ENCODE measurements around the gene ADORA1.

The ADORA1 gene

DNA sequence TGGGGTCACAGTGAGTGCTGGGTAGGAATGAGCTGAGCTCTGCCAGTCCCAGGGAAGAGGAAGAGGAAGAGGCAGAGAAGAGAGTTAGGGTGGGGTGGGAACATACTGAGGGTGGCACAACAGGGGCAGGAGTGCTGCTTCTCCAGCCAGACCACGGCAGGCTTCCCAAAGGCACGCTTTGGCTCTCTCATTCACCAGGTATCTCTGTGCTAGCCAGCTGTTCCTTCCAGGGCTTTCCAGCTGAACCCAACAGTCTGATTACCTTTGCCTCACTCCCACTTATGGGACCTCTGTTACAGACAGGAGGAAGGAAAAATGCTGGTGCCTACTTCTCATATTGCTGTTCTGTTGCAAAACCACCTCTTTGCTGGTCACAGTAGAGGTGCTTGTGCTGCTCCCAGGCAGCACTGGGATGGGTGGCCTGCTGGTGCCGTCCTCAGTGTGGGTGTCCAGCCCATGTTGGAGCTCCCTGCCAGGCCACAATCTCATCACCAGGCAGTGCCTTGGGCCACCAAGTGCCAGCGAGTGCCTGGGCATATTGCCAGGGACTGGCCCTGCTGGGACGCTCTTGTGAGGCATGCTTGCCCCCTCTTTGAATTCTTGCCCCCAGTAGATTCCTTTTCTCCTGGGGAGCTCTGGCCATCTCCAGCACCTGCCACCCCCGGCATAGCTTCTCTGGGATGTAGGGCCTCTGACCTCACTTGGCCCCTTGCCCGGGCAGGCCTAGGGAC is 2.1 kb downstream of the ADORA1 start:
- H3K9ac ChIP-seq (ENCODE audit: low read depth in 1 of 2, low read length in 2 of 2) = no peak overlapping the region
- H3K36me3 ChIP-seq (ENCODE audit: control insufficient read depth in 1 of 2, insufficient read depth in 2 of 2, low read length in 2 of 2) = no peaks in the 10 kb centered on the region
- no peaks in the 10 kb centered on the region for H3K9me3 ChIP-seq (ENCODE audit: control insufficient read depth in 1 of 2, low read length in 2 of 2)
- H3K4me1 ChIP-seq (ENCODE audit: control insufficient read depth in 1 of 2, insufficient read depth in 2 of 2, low read length in 2 of 2) = peaks cover 14 to 30% of the 10 kb centered on the region in 2 donors
- peaks cover 14 to 23% of the 10 kb centered on the region in 2 donors for H3K27me3 ChIP-seq (ENCODE audit: control insufficient read depth in 1 of 2, insufficient read depth in 2 of 2, low read length in 2 of 2)
- H3K27ac ChIP-seq (ENCODE audit: low read depth, low read length) = no peak overlapping the region
- no peak overlapping the region for H3K4me3 ChIP-seq (ENCODE audit: low read depth in 1 of 2, low read length in 2 of 2)

DNA sequence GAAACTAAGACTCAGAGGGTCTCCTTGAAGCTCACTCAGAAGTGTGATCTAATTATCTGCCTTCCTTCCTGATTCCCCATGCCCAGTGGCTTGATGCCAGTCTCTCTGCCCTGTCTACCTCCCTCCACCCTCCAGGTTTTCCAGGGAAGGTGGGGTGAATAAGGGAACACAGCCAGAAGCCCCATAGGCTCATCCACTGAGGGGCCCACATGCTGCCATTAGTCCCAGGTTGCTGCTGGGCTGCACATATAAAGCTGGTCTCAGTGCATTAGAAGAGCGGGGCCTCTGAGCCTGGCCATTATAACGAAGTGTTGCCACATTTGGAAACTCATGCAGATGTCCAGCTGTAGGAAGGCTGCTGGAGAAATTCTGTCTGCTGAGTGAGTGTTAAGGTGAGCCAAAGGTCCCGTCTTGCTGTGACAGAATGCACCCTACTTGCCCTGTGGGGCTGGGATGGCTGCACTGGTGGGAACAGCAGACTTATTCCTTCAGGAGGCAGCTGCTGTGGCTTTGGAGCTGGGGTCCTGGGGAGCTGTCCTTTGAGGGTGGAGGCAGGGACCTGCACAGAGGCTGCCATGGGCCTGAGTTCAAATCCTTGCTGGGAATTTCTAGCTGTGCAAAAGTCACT is 2.9 kb downstream of the ADORA1 start:
- Histone ChIP-seq H3K36me3 (ENCODE audit: control insufficient read depth in 1 of 2, insufficient read depth in 2 of 2, low read length in 2 of 2) (no peaks in the 10 kb centered on the region), H3K4me3 (ENCODE audit: low read depth in 1 of 2, low read length in 2 of 2) (no peak overlapping the region), H3K9ac (ENCODE audit: low read depth in 1 of 2, low read length in 2 of 2) (no peak overlapping the region), H3K4me1 (ENCODE audit: control insufficient read depth in 1 of 2, insufficient read depth in 2 of 2, low read length in 2 of 2) (peaks cover 14 to 30% of the 10 kb centered on the region in 2 donors), H3K9me3 (ENCODE audit: control insufficient read depth in 1 of 2, low read length in 2 of 2) (no peaks in the 10 kb centered on the region), H3K27ac (ENCODE audit: low read depth, low read length) (no peak overlapping the region), H3K27me3 (ENCODE audit: control insufficient read depth in 1 of 2, insufficient read depth in 2 of 2, low read length in 2 of 2) (peaks cover 14 to 17% of the 10 kb centered on the region in 2 donors)

DNA sequence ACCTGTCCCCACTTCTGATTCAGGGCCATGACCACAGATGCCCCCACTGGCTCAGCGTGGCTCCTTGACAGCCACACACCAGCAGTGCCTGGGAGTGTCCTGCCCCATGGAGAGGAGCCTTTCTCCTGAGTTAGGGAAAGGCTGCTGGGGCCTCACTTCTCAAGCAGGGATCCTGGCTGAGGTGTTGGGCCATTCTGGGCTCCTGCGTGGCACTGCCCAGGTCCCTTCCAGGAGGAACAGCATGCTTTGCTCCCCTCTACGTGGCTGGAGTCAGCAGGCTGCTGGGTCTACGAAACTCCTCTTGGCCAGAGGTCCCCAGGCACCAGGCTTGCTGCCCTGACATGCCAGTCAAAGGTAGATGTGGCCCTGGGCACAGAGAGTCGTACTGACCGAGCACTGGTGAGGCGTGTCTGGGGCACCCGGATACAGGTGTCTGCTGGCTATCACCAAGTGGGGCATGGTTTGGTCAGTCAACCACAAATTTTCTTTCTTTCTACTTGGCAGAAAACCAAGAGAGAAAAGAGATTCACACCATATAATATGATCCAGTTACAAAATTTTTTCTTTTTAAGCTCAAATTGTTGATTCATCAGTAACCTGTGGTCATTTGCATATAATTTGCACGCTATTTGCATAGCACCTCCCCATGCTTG is 4.1 kb downstream of the ADORA1 start:
- Histone ChIP-seq H3K9ac (ENCODE audit: low read depth in 1 of 2, low read length in 2 of 2) (no peak overlapping the region), H3K36me3 (ENCODE audit: control insufficient read depth in 1 of 2, insufficient read depth in 2 of 2, low read length in 2 of 2) (no peaks in the 10 kb centered on the region), H3K9me3 (ENCODE audit: control insufficient read depth in 1 of 2, low read length in 2 of 2) (no peaks in the 10 kb centered on the region), H3K4me1 (ENCODE audit: control insufficient read depth in 1 of 2, insufficient read depth in 2 of 2, low read length in 2 of 2) (peaks cover 11 to 23% of the 10 kb centered on the region in 2 donors), H3K27ac (ENCODE audit: low read depth, low read length) (no peak overlapping the region), H3K27me3 (ENCODE audit: control insufficient read depth in 1 of 2, insufficient read depth in 2 of 2, low read length in 2 of 2) (peaks cover 8 to 13% of the 10 kb centered on the region in 2 donors), H3K4me3 (ENCODE audit: low read depth in 1 of 2, low read length in 2 of 2) (no peak overlapping the region)

DNA sequence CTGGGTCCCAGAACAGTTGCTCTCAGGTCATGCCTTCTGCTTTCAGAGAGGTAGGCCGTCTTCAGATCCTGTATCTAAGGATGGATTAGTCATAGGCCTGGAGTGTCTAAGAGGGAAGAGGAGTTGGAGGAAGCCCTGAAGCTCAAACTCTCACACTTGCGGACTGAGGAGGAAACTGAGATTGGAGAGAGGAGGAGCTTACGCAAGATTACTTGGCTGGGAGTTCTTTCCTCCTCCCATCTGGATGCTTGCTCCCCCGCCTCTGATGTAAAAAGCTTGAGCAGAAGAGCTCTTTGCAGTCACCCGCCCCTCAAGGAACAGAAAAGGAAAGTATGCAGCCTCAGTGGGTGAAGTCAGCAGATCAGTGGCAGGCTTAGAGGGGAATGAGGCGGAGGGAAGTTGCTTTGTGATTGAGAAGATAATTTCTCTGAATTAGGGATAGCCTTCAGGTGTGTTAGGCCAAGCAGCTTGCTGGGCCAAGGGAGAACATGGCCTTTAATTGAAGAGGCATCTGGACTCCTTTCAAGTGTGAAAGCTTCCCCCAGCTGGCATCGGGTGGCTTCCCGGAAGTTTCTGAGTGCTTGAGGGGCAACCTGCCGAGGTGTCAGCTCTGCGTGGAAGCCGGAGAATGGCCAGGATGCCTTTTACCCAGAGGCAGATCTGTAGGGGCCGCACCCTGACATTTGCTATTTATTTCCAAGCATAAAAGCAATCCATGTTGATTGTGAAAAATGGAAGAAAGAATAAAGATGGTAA is 6.6 kb downstream of the ADORA1 start:
- H3K9me3 ChIP-seq (ENCODE audit: control insufficient read depth in 1 of 2, low read length in 2 of 2) = no peaks in the 10 kb centered on the region
- no peak overlapping the region for H3K4me3 ChIP-seq (ENCODE audit: low read depth in 1 of 2, low read length in 2 of 2)
- no peak overlapping the region for H3K27ac ChIP-seq (ENCODE audit: low read depth, low read length)
- H3K9ac ChIP-seq (ENCODE audit: low read depth in 1 of 2, low read length in 2 of 2) = no peak overlapping the region
- peaks cover 0 to 5% of the 10 kb centered on the region in 2 donors for H3K4me1 ChIP-seq (ENCODE audit: control insufficient read depth in 1 of 2, insufficient read depth in 2 of 2, low read length in 2 of 2)
- H3K36me3 ChIP-seq (ENCODE audit: control insufficient read depth in 1 of 2, insufficient read depth in 2 of 2, low read length in 2 of 2) = no peaks in the 10 kb centered on the region
- H3K27me3 ChIP-seq (ENCODE audit: control insufficient read depth in 1 of 2, insufficient read depth in 2 of 2, low read length in 2 of 2) = peaks cover 0 to 2% of the 10 kb centered on the region in 2 donors

- H3K36me3 ChIP-seq (ENCODE audit: control insufficient read depth in 1 of 2, insufficient read depth in 2 of 2, low read length in 2 of 2) = no peaks in the 10 kb centered on the region
- H3K4me3 ChIP-seq (ENCODE audit: low read depth in 1 of 2, low read length in 2 of 2) = no peak overlapping the region
- no peak overlapping the region for H3K9ac ChIP-seq (ENCODE audit: low read depth in 1 of 2, low read length in 2 of 2)
- no peaks in the 10 kb centered on the region for H3K9me3 ChIP-seq (ENCODE audit: control insufficient read depth in 1 of 2, low read length in 2 of 2)
- peaks cover 0 to 6% of the 10 kb centered on the region in 2 donors for H3K27me3 ChIP-seq (ENCODE audit: control insufficient read depth in 1 of 2, insufficient read depth in 2 of 2, low read length in 2 of 2)
- H3K4me1 ChIP-seq (ENCODE audit: control insufficient read depth in 1 of 2, insufficient read depth in 2 of 2, low read length in 2 of 2) = no peaks in the 10 kb centered on the region
- H3K27ac ChIP-seq (ENCODE audit: low read depth, low read length) = no peak overlapping the region
Observed at GRCh38 chr1:203135636-203136305, 8.2 kb downstream of the ADORA1 start.

DNA sequence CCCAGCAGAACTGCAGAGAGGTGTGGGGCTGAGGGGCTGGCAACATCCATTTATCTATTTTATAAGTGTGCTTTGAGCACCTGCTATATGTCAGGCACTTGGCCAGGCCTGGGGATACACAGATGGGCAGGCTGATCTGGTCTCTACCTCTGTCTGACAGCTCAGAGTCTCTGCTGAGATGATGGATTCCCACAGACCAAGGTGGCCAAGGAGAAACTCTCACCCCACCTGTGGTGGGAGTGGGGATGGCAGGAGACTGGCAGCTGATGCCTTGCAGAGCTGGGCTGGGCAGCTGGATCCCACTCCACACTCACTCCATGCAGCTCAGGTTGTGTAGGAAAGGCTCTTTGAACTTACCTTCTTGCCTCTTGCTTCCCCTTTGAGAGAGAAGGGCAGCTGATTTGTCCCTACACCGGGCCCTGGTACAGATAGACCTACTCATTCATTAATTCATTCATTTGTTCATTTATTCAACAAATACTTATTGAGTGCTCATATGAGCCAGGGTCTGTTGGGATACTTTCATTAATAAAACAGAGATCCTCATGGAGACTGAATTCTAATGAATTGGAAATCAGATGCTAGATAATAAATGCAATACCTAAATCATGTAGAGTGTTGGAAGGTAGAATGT is 9.0 kb downstream of the ADORA1 start:
- Histone ChIP-seq H3K4me3 (ENCODE audit: low read depth in 1 of 2, low read length in 2 of 2) (no peak overlapping the region), H3K27me3 (ENCODE audit: control insufficient read depth in 1 of 2, insufficient read depth in 2 of 2, low read length in 2 of 2) (peaks cover 0 to 6% of the 10 kb centered on the region in 2 donors), H3K36me3 (ENCODE audit: control insufficient read depth in 1 of 2, insufficient read depth in 2 of 2, low read length in 2 of 2) (no peaks in the 10 kb centered on the region), H3K27ac (ENCODE audit: low read depth, low read length) (no peak overlapping the region), H3K9me3 (ENCODE audit: control insufficient read depth in 1 of 2, low read length in 2 of 2) (no peaks in the 10 kb centered on the region), H3K4me1 (ENCODE audit: control insufficient read depth in 1 of 2, insufficient read depth in 2 of 2, low read length in 2 of 2) (no peaks in the 10 kb centered on the region), H3K9ac (ENCODE audit: low read depth in 1 of 2, low read length in 2 of 2) (no peak overlapping the region)

DNA sequence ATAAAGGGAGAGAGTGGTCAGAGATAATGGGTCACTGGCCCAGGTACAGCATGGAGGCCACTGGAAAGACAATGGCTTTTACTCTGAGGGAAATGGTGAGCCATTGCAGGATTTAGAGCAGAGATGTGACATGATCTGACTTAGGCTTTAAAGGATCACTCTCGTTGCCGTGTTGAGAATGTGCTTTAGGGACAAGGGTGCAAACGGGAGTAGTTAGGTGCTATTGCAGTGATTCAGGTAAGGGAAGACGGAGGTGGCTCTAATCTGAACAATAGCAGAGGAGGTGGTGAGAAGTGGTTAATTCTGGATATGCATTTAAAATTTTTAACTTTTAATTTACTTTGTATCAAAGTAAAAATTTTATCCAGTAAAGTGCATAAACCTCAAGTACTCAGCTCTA is 9.8 kb downstream of the ADORA1 start:
- no peaks in the 10 kb centered on the region for H3K9me3 ChIP-seq (ENCODE audit: control insufficient read depth in 1 of 2, low read length in 2 of 2)
- H3K27ac ChIP-seq (ENCODE audit: low read depth, low read length) = no peak overlapping the region
- no peak overlapping the region for H3K9ac ChIP-seq (ENCODE audit: low read depth in 1 of 2, low read length in 2 of 2)
- peaks cover 0 to 6% of the 10 kb centered on the region in 2 donors for H3K27me3 ChIP-seq (ENCODE audit: control insufficient read depth in 1 of 2, insufficient read depth in 2 of 2, low read length in 2 of 2)
- H3K4me3 ChIP-seq (ENCODE audit: low read depth in 1 of 2, low read length in 2 of 2) = no peak overlapping the region
- no peaks in the 10 kb centered on the region for H3K4me1 ChIP-seq (ENCODE audit: control insufficient read depth in 1 of 2, insufficient read depth in 2 of 2, low read length in 2 of 2)
- H3K36me3 ChIP-seq (ENCODE audit: control insufficient read depth in 1 of 2, insufficient read depth in 2 of 2, low read length in 2 of 2) = no peaks in the 10 kb centered on the region

DNA sequence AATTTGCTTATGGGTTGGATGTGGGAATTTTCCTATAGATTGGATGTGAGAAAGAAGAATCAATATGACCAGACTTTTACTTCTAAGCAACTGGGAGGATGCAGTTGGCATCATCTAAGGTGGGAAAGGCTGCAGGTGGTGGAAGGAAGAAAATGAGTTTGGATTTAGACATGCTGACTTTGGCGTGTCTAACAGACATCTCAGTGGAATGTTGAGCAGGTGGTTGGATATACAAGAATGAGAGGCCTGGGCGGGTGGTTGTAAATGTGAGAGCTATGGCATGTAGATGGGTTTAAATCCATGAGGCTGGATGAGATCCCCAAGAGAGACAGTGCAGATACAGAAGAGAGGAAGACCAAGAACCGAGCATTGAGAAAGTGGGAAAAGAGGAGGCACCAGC is 10.5 kb downstream of the ADORA1 start:
- H3K9ac ChIP-seq (ENCODE audit: low read depth in 1 of 2, low read length in 2 of 2) = no peak overlapping the region
- H3K36me3 ChIP-seq (ENCODE audit: control insufficient read depth in 1 of 2, insufficient read depth in 2 of 2, low read length in 2 of 2) = no peaks in the 10 kb centered on the region
- peaks cover 0 to 6% of the 10 kb centered on the region in 2 donors for H3K27me3 ChIP-seq (ENCODE audit: control insufficient read depth in 1 of 2, insufficient read depth in 2 of 2, low read length in 2 of 2)
- no peak overlapping the region for H3K27ac ChIP-seq (ENCODE audit: low read depth, low read length)
- H3K4me3 ChIP-seq (ENCODE audit: low read depth in 1 of 2, low read length in 2 of 2) = no peak overlapping the region
- H3K9me3 ChIP-seq (ENCODE audit: control insufficient read depth in 1 of 2, low read length in 2 of 2) = no peaks in the 10 kb centered on the region
- no peaks in the 10 kb centered on the region for H3K4me1 ChIP-seq (ENCODE audit: control insufficient read depth in 1 of 2, insufficient read depth in 2 of 2, low read length in 2 of 2)

- Histone ChIP-seq H3K27me3 (ENCODE audit: control insufficient read depth in 1 of 2, insufficient read depth in 2 of 2, low read length in 2 of 2) (peaks cover 0 to 6% of the 10 kb centered on the region in 2 donors), H3K4me3 (ENCODE audit: low read depth in 1 of 2, low read length in 2 of 2) (no peak overlapping the region), H3K9me3 (ENCODE audit: control insufficient read depth in 1 of 2, low read length in 2 of 2) (no peaks in the 10 kb centered on the region), H3K9ac (ENCODE audit: low read depth in 1 of 2, low read length in 2 of 2) (no peak overlapping the region), H3K27ac (ENCODE audit: low read depth, low read length) (no peak overlapping the region), H3K4me1 (ENCODE audit: control insufficient read depth in 1 of 2, insufficient read depth in 2 of 2, low read length in 2 of 2) (no peaks in the 10 kb centered on the region), H3K36me3 (ENCODE audit: control insufficient read depth in 1 of 2, insufficient read depth in 2 of 2, low read length in 2 of 2) (no peaks in the 10 kb centered on the region)
Observed at GRCh38 chr1:203139976-203140475, 12.5 kb downstream of the ADORA1 start.

Measured in duodenal mucosa (tissue), 2 donors.